MM.1S (cell line): Measurements from ENCODE around the gene ARGLU1.

ENCODE experiments used
- DNase-seq: peaks from one replicate; pipeline ENCODE4 v3.0.0-alpha.2; 2015
- H2AFZ ChIP-seq: fragments of 300-600 bp; sonication (generic); 2 replicates; pipeline ENCODE4 v1.6.0; 2016; ENCODE audit warnings: antibody characterized with exemption, low read length
- H3F3A ChIP-seq: fragments of 300-600 bp; sonication (generic); 2 replicates; pipeline ENCODE4 v1.6.1; 2016; ENCODE audit warnings: mild to moderate bottlenecking, antibody characterized with exemption, low read length, moderate library complexity, mixed read lengths; ENCODE audit not compliant: insufficient read depth
- H3K27ac ChIP-seq: fragments of 300-600 bp; sonication (generic); 2 replicates; pipeline ENCODE4 v1.5.1; 2016; ENCODE audit warnings: mild to moderate bottlenecking, low read length
- H3K27me3 ChIP-seq: fragments of 300-600 bp; sonication (generic); replicated peaks from 2 replicates; pipeline ENCODE4 v1.6.0; 2016; ENCODE audit warnings: low read length; ENCODE audit not compliant: insufficient read depth
- H3K36me3 ChIP-seq: fragments of 300-600 bp; sonication (generic); replicated peaks from 2 replicates; pipeline ENCODE4 v1.6.1; 2016; ENCODE audit warnings: mild to moderate bottlenecking, low read length, mixed read lengths; ENCODE audit not compliant: insufficient read depth
- H3K4me1 ChIP-seq: fragments of 300-600 bp; sonication (generic); 2 replicates; pipeline ENCODE4 v1.6.1; 2016; ENCODE audit warnings: low read length, mixed read lengths
- H3K4me2 ChIP-seq: fragments of 300-600 bp; sonication (generic); 2 replicates; pipeline ENCODE4 v1.6.0; 2016; ENCODE audit warnings: low read depth, low read length
- H3K4me3 ChIP-seq: fragments of 300-600 bp; sonication (generic); 2 replicates; pipeline ENCODE4 v1.5.1; 2016; ENCODE audit warnings: low read length, mixed read lengths
- H3K79me2 ChIP-seq: fragments of 300-600 bp; sonication (generic); 2 replicates; pipeline ENCODE4 v1.6.1; 2016; ENCODE audit warnings: mixed run types, low read length, mixed read lengths
- H3K9ac ChIP-seq: fragments of 300-600 bp; sonication (generic); 2 replicates; pipeline ENCODE4 v1.6.1; 2016; ENCODE audit warnings: low read length, mixed read lengths
- H3K9me2 ChIP-seq: fragments of 300-600 bp; sonication (generic); replicated peaks from 2 replicates; pipeline ENCODE4 v1.6.1; 2016; ENCODE audit warnings: mild to moderate bottlenecking, low read length, mixed read lengths; ENCODE audit not compliant: insufficient read depth
- H3K9me3 ChIP-seq: fragments of 300-600 bp; sonication (generic); replicated peaks from 2 replicates; pipeline ENCODE4 v1.6.1; 2016; ENCODE audit warnings: mild to moderate bottlenecking, low read length, mixed read lengths; ENCODE audit not compliant: insufficient read depth
- H4K20me1 ChIP-seq: fragments of 300-600 bp; sonication (generic); 2 replicates; pipeline ENCODE4 v1.6.1; 2016; ENCODE audit warnings: mild to moderate bottlenecking, low read length, moderate library complexity, mixed read lengths; ENCODE audit not compliant: insufficient read depth
- EZH2 ChIP-seq: fragments of 300-600 bp; sonication (generic); optimal IDR thresholded peaks from 2 replicates; pipeline ENCODE3; 2017; ENCODE audit warnings: low read depth, mild to moderate bottlenecking, antibody characterized with exemption, low read length, mixed read lengths
- EZH2phosphoT487 ChIP-seq: fragments of 300-600 bp; sonication (generic); IDR thresholded peaks from 2 replicates; pipeline ENCODE4 v1.6.1; 2018; ENCODE audit warnings: antibody characterized with exemption, low read length
- TF ChIP-seq, protein P1 (sequence below): fragments of 300-600 bp; sonication (generic); IDR thresholded peaks from 2 replicates; pipeline ENCODE4 v1.5.1; 2016; ENCODE audit warnings: antibody characterized with exemption, low read length, mixed read lengths

Gene ARGLU1

DNA sequence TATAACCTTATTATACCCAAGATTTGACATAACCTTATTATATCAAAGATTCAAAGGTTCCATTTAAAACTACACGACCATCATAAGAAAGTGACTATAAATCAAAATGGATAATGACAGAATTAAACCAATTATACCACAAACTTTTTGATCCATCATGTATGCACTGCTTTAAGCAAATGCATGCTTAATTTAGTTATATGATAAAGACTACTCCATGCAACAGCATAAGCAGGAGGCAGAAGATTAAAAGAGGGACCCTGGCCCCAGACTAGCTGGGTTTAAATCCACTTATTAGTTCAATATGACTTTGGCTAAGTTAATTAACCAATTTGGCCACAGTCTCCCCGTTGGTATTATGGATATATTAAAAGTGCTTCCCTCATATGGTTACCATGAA lies 43.8 kb downstream of the ARGLU1 start:
- Histone ChIP-seq H3K36me3 (no peaks in the 10 kb centered on the region), H3K9me2 (no peaks in the 10 kb centered on the region), H3K79me2 (no peaks in the 10 kb centered on the region), H3K4me1 (no peaks in the 10 kb centered on the region), H3K4me3 (no peak overlapping the region), H4K20me1 (no peaks in the 10 kb centered on the region), H3K27ac (no peak overlapping the region), H3K9me3 (no peaks in the 10 kb centered on the region), H3F3A (no peaks in the 10 kb centered on the region), H2AFZ (no peak overlapping the region), H3K27me3 (no peaks in the 10 kb centered on the region), H3K4me2 (no peak overlapping the region), H3K9ac (no peak overlapping the region)
- TF ChIP-seq EZH2phosphoT487 = no peak
- TF ChIP-seq, protein P1, sequence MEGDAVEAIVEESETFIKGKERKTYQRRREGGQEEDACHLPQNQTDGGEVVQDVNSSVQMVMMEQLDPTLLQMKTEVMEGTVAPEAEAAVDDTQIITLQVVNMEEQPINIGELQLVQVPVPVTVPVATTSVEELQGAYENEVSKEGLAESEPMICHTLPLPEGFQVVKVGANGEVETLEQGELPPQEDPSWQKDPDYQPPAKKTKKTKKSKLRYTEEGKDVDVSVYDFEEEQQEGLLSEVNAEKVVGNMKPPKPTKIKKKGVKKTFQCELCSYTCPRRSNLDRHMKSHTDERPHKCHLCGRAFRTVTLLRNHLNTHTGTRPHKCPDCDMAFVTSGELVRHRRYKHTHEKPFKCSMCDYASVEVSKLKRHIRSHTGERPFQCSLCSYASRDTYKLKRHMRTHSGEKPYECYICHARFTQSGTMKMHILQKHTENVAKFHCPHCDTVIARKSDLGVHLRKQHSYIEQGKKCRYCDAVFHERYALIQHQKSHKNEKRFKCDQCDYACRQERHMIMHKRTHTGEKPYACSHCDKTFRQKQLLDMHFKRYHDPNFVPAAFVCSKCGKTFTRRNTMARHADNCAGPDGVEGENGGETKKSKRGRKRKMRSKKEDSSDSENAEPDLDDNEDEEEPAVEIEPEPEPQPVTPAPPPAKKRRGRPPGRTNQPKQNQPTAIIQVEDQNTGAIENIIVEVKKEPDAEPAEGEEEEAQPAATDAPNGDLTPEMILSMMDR = no peak
- DNase-seq = no peak

DNA sequence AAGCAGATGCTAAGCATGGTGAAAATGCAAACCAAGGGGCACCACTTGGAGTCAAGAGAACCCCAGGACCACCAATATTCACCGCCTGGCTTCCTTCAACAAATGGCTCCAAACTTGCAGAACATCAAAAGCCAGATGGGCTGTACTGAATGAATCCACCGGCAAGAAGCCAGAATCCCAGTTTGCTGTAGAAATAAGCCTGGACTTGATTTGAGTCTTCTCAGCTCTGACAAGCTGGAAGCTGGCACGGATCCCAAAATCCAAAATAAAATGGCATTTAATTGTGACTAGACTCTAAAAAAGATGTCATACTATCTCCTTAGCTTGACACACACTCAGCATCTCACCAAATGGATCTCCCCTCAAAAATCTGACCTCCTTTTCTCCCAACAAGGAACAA lies 44.4 kb downstream of the ARGLU1 start:
- Histone ChIP-seq H3K4me1 (no peaks in the 10 kb centered on the region), H3K27ac (no peak overlapping the region), H3K9me2 (no peaks in the 10 kb centered on the region), H3K4me2 (no peak overlapping the region), H3K9me3 (no peaks in the 10 kb centered on the region), H4K20me1 (no peaks in the 10 kb centered on the region), H3K4me3 (no peak overlapping the region), H3F3A (no peaks in the 10 kb centered on the region), H3K9ac (no peak overlapping the region), H2AFZ (no peak overlapping the region), H3K36me3 (no peaks in the 10 kb centered on the region), H3K79me2 (no peaks in the 10 kb centered on the region), H3K27me3 (no peaks in the 10 kb centered on the region)
- no peak for TF ChIP-seq EZH2phosphoT487
- TF ChIP-seq, protein P1 = no peak
- DNase-seq = no peak

DNA sequence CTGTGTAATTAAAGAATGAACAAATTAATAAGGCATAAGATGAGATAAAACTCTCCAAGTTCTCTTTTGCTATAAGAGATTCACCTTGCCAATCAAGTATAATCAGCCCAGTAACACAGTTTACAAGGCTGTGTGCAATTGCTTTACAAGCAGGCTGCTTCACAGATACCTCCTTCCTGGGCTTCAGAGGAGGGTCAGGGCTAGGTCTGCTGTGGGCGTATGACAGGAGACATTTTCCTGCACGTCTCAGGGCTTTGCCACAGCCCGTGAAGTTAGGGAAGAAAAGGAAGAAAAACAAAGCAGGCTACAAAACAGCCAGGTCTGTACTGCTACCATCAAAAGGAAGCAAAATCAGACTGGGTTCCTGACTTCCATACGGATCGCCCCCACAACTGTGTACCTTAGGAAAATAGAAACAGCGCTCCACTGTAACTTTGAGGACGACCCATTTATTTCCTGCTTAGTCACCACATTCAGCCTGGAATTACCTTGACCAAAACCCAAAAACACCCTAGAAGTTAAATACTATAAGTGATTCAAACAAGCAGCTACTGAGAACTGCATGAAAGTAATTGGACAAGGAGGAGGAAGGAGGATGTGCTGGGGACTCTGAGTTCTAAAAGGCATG lies 44.9 kb downstream of the ARGLU1 start:
- Histone ChIP-seq H2AFZ (no peak overlapping the region), H3K36me3 (no peaks in the 10 kb centered on the region), H3K9ac (no peak overlapping the region), H3K9me3 (no peaks in the 10 kb centered on the region), H3K4me2 (no peak overlapping the region), H3K79me2 (no peaks in the 10 kb centered on the region), H3K4me1 (no peaks in the 10 kb centered on the region), H3K9me2 (no peaks in the 10 kb centered on the region), H3K4me3 (no peak overlapping the region), H4K20me1 (no peaks in the 10 kb centered on the region), H3K27ac (no peak overlapping the region), H3K27me3 (no peaks in the 10 kb centered on the region), H3F3A (no peaks in the 10 kb centered on the region)
- DNase-seq = no peak
- TF ChIP-seq EZH2 = no peak
- no peak for TF ChIP-seq EZH2phosphoT487
- TF ChIP-seq, protein P1 = no peak
